GM13976 (cell line): ENCODE data around the gene XPC.

Experiments
- DNase-seq: peaks from one replicate; pipeline ENCODE4 v3.0.0; 2012; ENCODE audit warnings: low spot score
- CTCF ChIP-seq: IDR thresholded peaks from 2 replicates; pipeline ENCODE4 v1.5.1; 2012; ENCODE audit warnings: borderline replicate concordance, mild to moderate bottlenecking; ENCODE audit not compliant: insufficient read depth; ENCODE audit errors: extremely low read depth, missing control alignments, control extremely low read depth
- in situ Hi-C: fragments of 300-500 bp; cut with MboI; formaldehyde crosslinking; loops from one replicate; pipeline ENCODE4 v1.12.0; 2022; ENCODE audit warnings: low sequenced_read_pairs, mixed read lengths, inconsistent platforms; ENCODE audit not compliant: unreplicated experiment

XPC gene

GRCh38 chr3:14120111-14120920 is 58.1 kb downstream of the XPC start:
- in situ Hi-C loops, result no loop called here
- no peak for DNase-seq
- TF ChIP-seq CTCF, result no peak

- no peak for TF ChIP-seq CTCF
- DNase-seq, result no peak
- in situ Hi-C loops, result no loop called here
Observed at GRCh38 chr3:14119651-14120050, 58.8 kb downstream of the XPC start.

GRCh38 chr3:14118400-14119381 is 59.7 kb downstream of the XPC start:
- no peak for TF ChIP-seq CTCF
- DNase-seq, result no peak
- in situ Hi-C loops, result no loop called here

GRCh38 chr3:14117468-14118399 is 60.7 kb downstream of the XPC start:
- no peak for DNase-seq
- no peak for TF ChIP-seq CTCF
- in situ Hi-C loops, result no loop called here

- in situ Hi-C loops, result no loop called here
- TF ChIP-seq CTCF, result no peak
- no peak for DNase-seq
Observed at GRCh38 chr3:14113965-14114635, 64.3 kb downstream of the XPC start.
